ENCODE measurements around the gene AIPL1. TPM values are rescaled to one million over a fixed set of nuclear protein-coding genes. Genes with fewer than 3 reads are reported as not detected.

The AIPL1 gene
- total and polyA plus RNA-seq, 2 of the 4 experiments (the other 2 are of a cell fraction), result not detected

DNA sequence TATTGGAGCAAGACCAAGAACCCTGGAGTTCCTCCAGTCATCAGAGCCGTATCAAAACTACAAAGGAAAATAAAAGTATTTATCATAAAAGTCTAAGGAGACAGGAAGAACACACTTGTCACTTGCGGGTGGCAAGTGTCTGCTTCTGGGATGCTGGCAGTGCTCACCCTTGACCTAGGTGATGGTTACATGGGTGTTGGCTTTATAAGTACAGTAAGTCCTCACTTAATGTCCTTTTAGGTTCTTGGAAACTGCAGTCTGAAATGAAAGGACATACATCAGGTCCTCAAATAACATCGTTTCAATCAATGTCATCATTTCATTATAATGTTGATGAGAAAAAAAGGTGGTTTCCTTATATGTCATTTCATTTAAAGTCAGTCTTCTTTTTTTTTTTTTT lies 3.0 kb upstream of the AIPL1 start:
- intact Hi-C loops (cut with micrococcal nuclease), result loop anchor here (10.0 kb wide), 1 partner anchor 1193 kb away; no protein-coding TSS in a partner anchor
- H3K18ac ChIP-seq (ENCODE audit: low read depth, low read length), result no peak overlapping the region
- H3K4me1 ChIP-seq (ENCODE audit: control insufficient read depth, insufficient read depth, low read length), result no peaks in the 10 kb centered on the region
- no peak overlapping the region for H3K27ac ChIP-seq (ENCODE audit: insufficient read depth, low read length)
- H4K5ac ChIP-seq (ENCODE audit: low read depth, low read length), result no peak overlapping the region
- no peaks in the 10 kb centered on the region for H3K36me3 ChIP-seq (ENCODE audit: control insufficient read depth, insufficient read depth, low read length)
- no peak overlapping the region for H2BK5ac ChIP-seq (ENCODE audit: low read depth, low read length, poor library complexity, severe bottlenecking)
- peaks cover 10% of the 10 kb centered on the region for H3K27me3 ChIP-seq (ENCODE audit: control insufficient read depth, insufficient read depth, low read length)
- no peak overlapping the region for H4K91ac ChIP-seq (ENCODE audit: insufficient read depth, low read depth, low read length)
- no peak overlapping the region for H3K9ac ChIP-seq (ENCODE audit: low read depth, low read length)
- ATAC-seq (ENCODE audit: low read depth) (no peak), DNase-seq (no peak)
- no peaks in the 10 kb centered on the region for H4K20me1 ChIP-seq (ENCODE audit: insufficient read depth, low read length)
- H3K79me1 ChIP-seq (ENCODE audit: low read depth in 1 of 2, low read length in 2 of 2), result no peaks in the 10 kb centered on the region
- no peaks in the 10 kb centered on the region for H3K9me3 ChIP-seq (ENCODE audit: control insufficient read depth, insufficient read depth, low read length)
- no peak overlapping the region for H3K56ac ChIP-seq (ENCODE audit: extremely low read depth, insufficient read depth, low read length)
- no peak overlapping the region for H2AFZ ChIP-seq (replicated peaks; ENCODE audit: low read length, poor library complexity)
- CTCF ChIA-PET, result no interaction called here
- H3K4ac ChIP-seq (ENCODE audit: low read depth, low read length), result no peak overlapping the region
- H2BK120ac ChIP-seq (ENCODE audit: low read depth, low read length), result no peak overlapping the region
- no peak overlapping the region for H3K4me2 ChIP-seq (ENCODE audit: low read depth, low read length)
- H3K14ac ChIP-seq (replicated peaks; ENCODE audit: low read depth, low read length), result no peak overlapping the region
- dilution Hi-C loops (cut with HindIII; ENCODE audit: low sequenced_read_pairs, unreplicated experiment), result no loop called here
- no TSS peak for BruUV-seq (replicated peaks)
- no peak overlapping the region for H4K8ac ChIP-seq (ENCODE audit: low read depth in 2 of 2, low read length in 2 of 2)
- TF ChIP-seq MXI1 (IDR thresholded peaks at IDR 0.05; ENCODE audit: borderline replicate concordance, low read depth, low read length) (no peak), MAZ (IDR thresholded peaks at IDR 0.05; ENCODE audit: borderline replicate concordance, low read depth, low read length) (no peak), SMC3 (IDR thresholded peaks at IDR 0.05; ENCODE audit: low read depth, low read length) (no peak), POLR2A (IDR thresholded peaks at IDR 0.05; ENCODE audit: low read depth, low read length) (no peak), BHLHE40 (IDR thresholded peaks at IDR 0.05; ENCODE audit: low read depth, low read length) (no peak), RCOR1 (IDR thresholded peaks at IDR 0.05; ENCODE audit: insufficient replicate concordance, low read length) (no peak), RAD21 (IDR thresholded peaks at IDR 0.05; ENCODE audit: low read length) (no peak), CHD1 (IDR thresholded peaks at IDR 0.05; ENCODE audit: low read depth, low read length) (no peak), CEBPB (IDR thresholded peaks at IDR 0.05; ENCODE audit: low read depth, low read length) (no peak), FOS (IDR thresholded peaks at IDR 0.05; ENCODE audit: low read depth, low read length) (no peak), NFE2L2 (IDR thresholded peaks at IDR 0.05; ENCODE audit: low read depth, low read length) (no peak), MAFK (IDR thresholded peaks at IDR 0.05; ENCODE audit: low read depth, low read length) (no peak), RFX5 (IDR thresholded peaks at IDR 0.05; ENCODE audit: low read depth, low read length) (no peak)
- TF ChIP-seq, protein P1, sequence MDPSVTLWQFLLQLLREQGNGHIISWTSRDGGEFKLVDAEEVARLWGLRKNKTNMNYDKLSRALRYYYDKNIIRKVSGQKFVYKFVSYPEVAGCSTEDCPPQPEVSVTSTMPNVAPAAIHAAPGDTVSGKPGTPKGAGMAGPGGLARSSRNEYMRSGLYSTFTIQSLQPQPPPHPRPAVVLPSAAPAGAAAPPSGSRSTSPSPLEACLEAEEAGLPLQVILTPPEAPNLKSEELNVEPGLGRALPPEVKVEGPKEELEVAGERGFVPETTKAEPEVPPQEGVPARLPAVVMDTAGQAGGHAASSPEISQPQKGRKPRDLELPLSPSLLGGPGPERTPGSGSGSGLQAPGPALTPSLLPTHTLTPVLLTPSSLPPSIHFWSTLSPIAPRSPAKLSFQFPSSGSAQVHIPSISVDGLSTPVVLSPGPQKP (IDR thresholded peaks at IDR 0.05; ENCODE audit: borderline replicate concordance, low read depth, low read length), result no peak
- TF ChIP-seq, protein P2, sequence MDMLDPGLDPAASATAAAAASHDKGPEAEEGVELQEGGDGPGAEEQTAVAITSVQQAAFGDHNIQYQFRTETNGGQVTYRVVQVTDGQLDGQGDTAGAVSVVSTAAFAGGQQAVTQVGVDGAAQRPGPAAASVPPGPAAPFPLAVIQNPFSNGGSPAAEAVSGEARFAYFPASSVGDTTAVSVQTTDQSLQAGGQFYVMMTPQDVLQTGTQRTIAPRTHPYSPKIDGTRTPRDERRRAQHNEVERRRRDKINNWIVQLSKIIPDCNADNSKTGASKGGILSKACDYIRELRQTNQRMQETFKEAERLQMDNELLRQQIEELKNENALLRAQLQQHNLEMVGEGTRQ (IDR thresholded peaks at IDR 0.05; ENCODE audit: low read depth, low read length), result no peak
- TF ChIP-seq, protein P3, sequence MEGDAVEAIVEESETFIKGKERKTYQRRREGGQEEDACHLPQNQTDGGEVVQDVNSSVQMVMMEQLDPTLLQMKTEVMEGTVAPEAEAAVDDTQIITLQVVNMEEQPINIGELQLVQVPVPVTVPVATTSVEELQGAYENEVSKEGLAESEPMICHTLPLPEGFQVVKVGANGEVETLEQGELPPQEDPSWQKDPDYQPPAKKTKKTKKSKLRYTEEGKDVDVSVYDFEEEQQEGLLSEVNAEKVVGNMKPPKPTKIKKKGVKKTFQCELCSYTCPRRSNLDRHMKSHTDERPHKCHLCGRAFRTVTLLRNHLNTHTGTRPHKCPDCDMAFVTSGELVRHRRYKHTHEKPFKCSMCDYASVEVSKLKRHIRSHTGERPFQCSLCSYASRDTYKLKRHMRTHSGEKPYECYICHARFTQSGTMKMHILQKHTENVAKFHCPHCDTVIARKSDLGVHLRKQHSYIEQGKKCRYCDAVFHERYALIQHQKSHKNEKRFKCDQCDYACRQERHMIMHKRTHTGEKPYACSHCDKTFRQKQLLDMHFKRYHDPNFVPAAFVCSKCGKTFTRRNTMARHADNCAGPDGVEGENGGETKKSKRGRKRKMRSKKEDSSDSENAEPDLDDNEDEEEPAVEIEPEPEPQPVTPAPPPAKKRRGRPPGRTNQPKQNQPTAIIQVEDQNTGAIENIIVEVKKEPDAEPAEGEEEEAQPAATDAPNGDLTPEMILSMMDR (conservative IDR thresholded peaks at IDR 0.05; ENCODE audit: low read depth, low read length), result no peak
- H3K23ac ChIP-seq (ENCODE audit: low read depth, low read length), result no peak overlapping the region
- H3K9me1 ChIP-seq (ENCODE audit: insufficient read depth, low read length), result no peaks in the 10 kb centered on the region; the same call in 1 of the 2 replicates
- in situ Hi-C loops (cut with MboI; ENCODE audit: low sequenced_read_pairs), result loop anchor here (25.0 kb wide), 1 partner anchor 1201 kb away; the partner anchor contains the start of gene SCIMP
- H2AK5ac ChIP-seq (ENCODE audit: low read depth, low read length), result no peak overlapping the region
- POLR2A ChIA-PET (ENCODE audit: unreplicated experiment), result no interaction called here
- no CpG with 5 or more reads among the region's 3 CpGs for WGBS, 2 experiments (ENCODE audit: extremely low coverage in 2 of 2, insufficient read length in 1 of 2)
- H2BK20ac ChIP-seq (ENCODE audit: low read depth, low read length), result no peak overlapping the region
- no peak overlapping the region for H2AK9ac ChIP-seq (replicated peaks; ENCODE audit: low read depth, low read length, poor library complexity)
- no peak overlapping the region for H3K4me3 ChIP-seq (ENCODE audit: insufficient read depth, low read depth, low read length)
- no peak overlapping the region for H2BK15ac ChIP-seq (ENCODE audit: low read depth, low read length)
